ENCODE data around the gene UNCX. TPM values are rescaled to one million over a fixed set of nuclear protein-coding genes. Genes with fewer than 3 reads are reported as not detected.

Gene UNCX
- total RNA-seq, 2 experiments from 2014 or later = not detected

GRCh38 chr7:1274121-1274875 lies 41.6 kb downstream of the UNCX start:
- Histone ChIP-seq H3K4me2 (ENCODE audit: low read length) (no peak overlapping the region), H3K4me3 (ENCODE audit: low read depth, low read length, poor library complexity, severe bottlenecking) (no peak overlapping the region), H3K4me1 (ENCODE audit: insufficient read depth, low read length, poor library complexity, severe bottlenecking) (no peaks in the 10 kb centered on the region), H3K27ac (ENCODE audit: low read depth, low read length, poor library complexity, severe bottlenecking) (no peak overlapping the region), H3K9me3 (ENCODE audit: low read length) (peaks cover 4% of the 10 kb centered on the region; the same call in 1 of the 2 replicates), H4K20me1 (ENCODE audit: insufficient read depth, low read length) (no peaks in the 10 kb centered on the region), H3K36me3 (ENCODE audit: insufficient read depth, low read length) (no peaks in the 10 kb centered on the region), H3K79me2 (ENCODE audit: insufficient read depth, low read depth, low read length) (no peaks in the 10 kb centered on the region), H3K9me2 (ENCODE audit: insufficient read depth, low read length) (no peaks in the 10 kb centered on the region), H2AFZ (ENCODE audit: low read length) (no peak overlapping the region)
- intact Hi-C loops (cut with micrococcal nuclease; ENCODE audit: unreplicated experiment) = no loop called here
- CTCF ChIA-PET (ENCODE audit: unreplicated experiment) = no interaction called here
- no peak for TF ChIP-seq EZH2phosphoT487 (IDR thresholded peaks at IDR 0.05; ENCODE audit: borderline replicate concordance, low read depth, low read length)
- TF ChIP-seq, protein P1, sequence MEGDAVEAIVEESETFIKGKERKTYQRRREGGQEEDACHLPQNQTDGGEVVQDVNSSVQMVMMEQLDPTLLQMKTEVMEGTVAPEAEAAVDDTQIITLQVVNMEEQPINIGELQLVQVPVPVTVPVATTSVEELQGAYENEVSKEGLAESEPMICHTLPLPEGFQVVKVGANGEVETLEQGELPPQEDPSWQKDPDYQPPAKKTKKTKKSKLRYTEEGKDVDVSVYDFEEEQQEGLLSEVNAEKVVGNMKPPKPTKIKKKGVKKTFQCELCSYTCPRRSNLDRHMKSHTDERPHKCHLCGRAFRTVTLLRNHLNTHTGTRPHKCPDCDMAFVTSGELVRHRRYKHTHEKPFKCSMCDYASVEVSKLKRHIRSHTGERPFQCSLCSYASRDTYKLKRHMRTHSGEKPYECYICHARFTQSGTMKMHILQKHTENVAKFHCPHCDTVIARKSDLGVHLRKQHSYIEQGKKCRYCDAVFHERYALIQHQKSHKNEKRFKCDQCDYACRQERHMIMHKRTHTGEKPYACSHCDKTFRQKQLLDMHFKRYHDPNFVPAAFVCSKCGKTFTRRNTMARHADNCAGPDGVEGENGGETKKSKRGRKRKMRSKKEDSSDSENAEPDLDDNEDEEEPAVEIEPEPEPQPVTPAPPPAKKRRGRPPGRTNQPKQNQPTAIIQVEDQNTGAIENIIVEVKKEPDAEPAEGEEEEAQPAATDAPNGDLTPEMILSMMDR (conservative IDR thresholded peaks at IDR 0.05; ENCODE audit: low read length) = no peak
- DNase-seq (ENCODE audit: low spot score) = no peak
- no TSS peak for BruUV-seq (replicated peaks)
- POLR2A ChIA-PET = no interaction called here

GRCh38 chr7:1274876-1275375 lies 42.3 kb downstream of the UNCX start:
- ChIA-PET CTCF (ENCODE audit: unreplicated experiment) (no interaction called here), POLR2A (no interaction called here)
- no peaks in the 10 kb centered on the region for H4K20me1 ChIP-seq (ENCODE audit: insufficient read depth, low read length)
- no peak overlapping the region for H3K27ac ChIP-seq (ENCODE audit: low read depth, low read length, poor library complexity, severe bottlenecking)
- H3K4me1 ChIP-seq (ENCODE audit: insufficient read depth, low read length, poor library complexity, severe bottlenecking) = no peaks in the 10 kb centered on the region
- no peak overlapping the region for H3K4me3 ChIP-seq (ENCODE audit: low read depth, low read length, poor library complexity, severe bottlenecking)
- intact Hi-C loops (cut with micrococcal nuclease; ENCODE audit: unreplicated experiment) = no loop called here
- no peaks in the 10 kb centered on the region for H3K36me3 ChIP-seq (ENCODE audit: insufficient read depth, low read length)
- H3K79me2 ChIP-seq (ENCODE audit: insufficient read depth, low read depth, low read length) = no peaks in the 10 kb centered on the region
- TF ChIP-seq, protein P1 (conservative IDR thresholded peaks at IDR 0.05; ENCODE audit: low read length) = no peak
- no peak for TF ChIP-seq EZH2phosphoT487 (IDR thresholded peaks at IDR 0.05; ENCODE audit: borderline replicate concordance, low read depth, low read length)
- peaks cover 4% of the 10 kb centered on the region; the same call in 1 of the 2 replicates for H3K9me3 ChIP-seq (ENCODE audit: low read length)
- H2AFZ ChIP-seq (ENCODE audit: low read length) = no peak overlapping the region
- no TSS peak for BruUV-seq (replicated peaks)
- H3K4me2 ChIP-seq (ENCODE audit: low read length) = no peak overlapping the region
- no peak for DNase-seq (ENCODE audit: low spot score)
- H3K9me2 ChIP-seq (ENCODE audit: insufficient read depth, low read length) = no peaks in the 10 kb centered on the region

Data from OCI-LY7 (cell line).